ENCODE results near the gene SCN9A. TPM values are rescaled to one million over a fixed set of nuclear protein-coding genes. Genes with fewer than 3 reads are reported as not detected.

SCN9A gene
- total and polyA plus RNA-seq, 2 of the 4 experiments (the other 2 are of a cell fraction), result 40.1 to 135 TPM

DNA sequence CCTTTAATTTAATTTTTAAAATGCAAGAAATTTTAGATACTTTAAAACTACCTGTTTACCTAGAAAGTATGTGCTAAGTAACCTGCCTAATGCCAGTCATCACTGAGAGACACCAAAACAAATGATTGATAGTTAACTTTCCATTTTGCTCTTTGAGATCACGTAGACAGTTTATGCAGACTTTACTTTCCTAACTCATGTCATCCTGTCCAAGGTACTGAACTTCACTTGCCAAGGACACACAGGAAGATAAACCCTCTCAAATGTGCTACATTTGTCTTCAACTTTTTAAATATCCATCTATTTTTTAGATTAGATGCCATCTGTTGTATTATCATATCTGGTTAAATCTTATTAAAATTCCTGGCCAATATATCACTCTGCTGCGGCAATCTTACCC is 227.9 kb downstream of the SCN9A start:
- no peak for DNase-seq

More for the DNA sequence above, 227.9 kb downstream of the SCN9A start:
- POLR2A ChIA-PET (ENCODE audit: unreplicated experiment), result no interaction called here
- H4K91ac ChIP-seq (ENCODE audit: insufficient read depth, low read depth, low read length), result no peak overlapping the region
- no peak overlapping the region for H2AK5ac ChIP-seq (ENCODE audit: low read depth, low read length)
- no peaks in the 10 kb centered on the region for H3K4me1 ChIP-seq (ENCODE audit: control insufficient read depth, insufficient read depth, low read length)
- no peak overlapping the region for H3K14ac ChIP-seq (replicated peaks; ENCODE audit: low read depth, low read length)
- no peak overlapping the region for H3K56ac ChIP-seq (ENCODE audit: extremely low read depth, insufficient read depth, low read length)
- H3K4ac ChIP-seq (ENCODE audit: low read depth, low read length), result no peak overlapping the region
- no peaks in the 10 kb centered on the region for H4K20me1 ChIP-seq (ENCODE audit: insufficient read depth, low read length)
- no peak overlapping the region for H2AK9ac ChIP-seq (replicated peaks; ENCODE audit: low read depth, low read length, poor library complexity)
- H2BK5ac ChIP-seq (ENCODE audit: low read depth, low read length, poor library complexity, severe bottlenecking), result no peak overlapping the region
- intact Hi-C loops (cut with micrococcal nuclease) (no loop called here), in situ Hi-C loops (cut with MboI; ENCODE audit: low sequenced_read_pairs) (loop anchor here (25.0 kb wide), 1 partner anchor 761 kb away; no protein-coding TSS in a partner anchor), dilution Hi-C loops (cut with HindIII; ENCODE audit: low sequenced_read_pairs, unreplicated experiment) (no loop called here)
- H3K36me3 ChIP-seq (ENCODE audit: control insufficient read depth, insufficient read depth, low read length), result no peaks in the 10 kb centered on the region
- no peak overlapping the region for H3K4me3 ChIP-seq (ENCODE audit: insufficient read depth, low read depth, low read length)
- no peak overlapping the region for H2BK20ac ChIP-seq (ENCODE audit: low read depth, low read length)
- H2BK15ac ChIP-seq (ENCODE audit: low read depth, low read length), result no peak overlapping the region
- BruUV-seq (replicated peaks), result no TSS peak
- H3K4me2 ChIP-seq (ENCODE audit: low read depth, low read length), result no peak overlapping the region
- no peaks in the 10 kb centered on the region for H3K9me1 ChIP-seq (ENCODE audit: insufficient read depth, low read length)
- CTCF ChIA-PET, result no interaction called here
- H2BK120ac ChIP-seq (ENCODE audit: low read depth, low read length), result no peak overlapping the region
- H3K79me1 ChIP-seq (ENCODE audit: low read depth in 1 of 2, low read length in 2 of 2), result no peaks in the 10 kb centered on the region
- no peak overlapping the region for H4K8ac ChIP-seq (ENCODE audit: low read depth in 2 of 2, low read length in 2 of 2)
- TF ChIP-seq, protein P1, sequence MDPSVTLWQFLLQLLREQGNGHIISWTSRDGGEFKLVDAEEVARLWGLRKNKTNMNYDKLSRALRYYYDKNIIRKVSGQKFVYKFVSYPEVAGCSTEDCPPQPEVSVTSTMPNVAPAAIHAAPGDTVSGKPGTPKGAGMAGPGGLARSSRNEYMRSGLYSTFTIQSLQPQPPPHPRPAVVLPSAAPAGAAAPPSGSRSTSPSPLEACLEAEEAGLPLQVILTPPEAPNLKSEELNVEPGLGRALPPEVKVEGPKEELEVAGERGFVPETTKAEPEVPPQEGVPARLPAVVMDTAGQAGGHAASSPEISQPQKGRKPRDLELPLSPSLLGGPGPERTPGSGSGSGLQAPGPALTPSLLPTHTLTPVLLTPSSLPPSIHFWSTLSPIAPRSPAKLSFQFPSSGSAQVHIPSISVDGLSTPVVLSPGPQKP (IDR thresholded peaks at IDR 0.05; ENCODE audit: borderline replicate concordance, low read depth, low read length), result no peak
- TF ChIP-seq RAD21 (IDR thresholded peaks at IDR 0.05; ENCODE audit: low read length) (no peak), BHLHE40 (IDR thresholded peaks at IDR 0.05; ENCODE audit: low read depth, low read length) (no peak), NFE2L2 (IDR thresholded peaks at IDR 0.05; ENCODE audit: low read depth, low read length) (no peak), CEBPB (IDR thresholded peaks at IDR 0.05; ENCODE audit: low read depth, low read length) (no peak), MAFK (IDR thresholded peaks at IDR 0.05; ENCODE audit: low read depth, low read length) (no peak), MXI1 (IDR thresholded peaks at IDR 0.05; ENCODE audit: borderline replicate concordance, low read depth, low read length) (no peak), RCOR1 (IDR thresholded peaks at IDR 0.05; ENCODE audit: insufficient replicate concordance, low read length) (no peak), MAZ (IDR thresholded peaks at IDR 0.05; ENCODE audit: borderline replicate concordance, low read depth, low read length) (no peak), USF2 (IDR thresholded peaks at IDR 0.05; ENCODE audit: low read depth, low read length) (no peak), CHD1 (IDR thresholded peaks at IDR 0.05; ENCODE audit: low read depth, low read length) (no peak), RFX5 (IDR thresholded peaks at IDR 0.05; ENCODE audit: low read depth, low read length) (no peak), FOS (IDR thresholded peaks at IDR 0.05; ENCODE audit: low read depth, low read length) (no peak), SMC3 (IDR thresholded peaks at IDR 0.05; ENCODE audit: low read depth, low read length) (no peak), POLR2A (IDR thresholded peaks at IDR 0.05; ENCODE audit: low read depth, low read length) (no peak)
- TF ChIP-seq, protein P2, sequence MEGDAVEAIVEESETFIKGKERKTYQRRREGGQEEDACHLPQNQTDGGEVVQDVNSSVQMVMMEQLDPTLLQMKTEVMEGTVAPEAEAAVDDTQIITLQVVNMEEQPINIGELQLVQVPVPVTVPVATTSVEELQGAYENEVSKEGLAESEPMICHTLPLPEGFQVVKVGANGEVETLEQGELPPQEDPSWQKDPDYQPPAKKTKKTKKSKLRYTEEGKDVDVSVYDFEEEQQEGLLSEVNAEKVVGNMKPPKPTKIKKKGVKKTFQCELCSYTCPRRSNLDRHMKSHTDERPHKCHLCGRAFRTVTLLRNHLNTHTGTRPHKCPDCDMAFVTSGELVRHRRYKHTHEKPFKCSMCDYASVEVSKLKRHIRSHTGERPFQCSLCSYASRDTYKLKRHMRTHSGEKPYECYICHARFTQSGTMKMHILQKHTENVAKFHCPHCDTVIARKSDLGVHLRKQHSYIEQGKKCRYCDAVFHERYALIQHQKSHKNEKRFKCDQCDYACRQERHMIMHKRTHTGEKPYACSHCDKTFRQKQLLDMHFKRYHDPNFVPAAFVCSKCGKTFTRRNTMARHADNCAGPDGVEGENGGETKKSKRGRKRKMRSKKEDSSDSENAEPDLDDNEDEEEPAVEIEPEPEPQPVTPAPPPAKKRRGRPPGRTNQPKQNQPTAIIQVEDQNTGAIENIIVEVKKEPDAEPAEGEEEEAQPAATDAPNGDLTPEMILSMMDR (conservative IDR thresholded peaks at IDR 0.05; ENCODE audit: low read depth, low read length), result no peak
- no CpG with 5 or more reads among the region's 2 CpGs for WGBS, 2 experiments (ENCODE audit: extremely low coverage in 2 of 2, insufficient read length in 1 of 2)
- H3K27me3 ChIP-seq (ENCODE audit: control insufficient read depth, insufficient read depth, low read length), result no peaks in the 10 kb centered on the region
- H4K5ac ChIP-seq (ENCODE audit: low read depth, low read length), result no peak overlapping the region
- no peak overlapping the region for H2AFZ ChIP-seq (replicated peaks; ENCODE audit: low read length, poor library complexity)
- no peak overlapping the region for H3K18ac ChIP-seq (ENCODE audit: low read depth, low read length)
- ATAC-seq (ENCODE audit: low read depth), result no peak
- H3K9ac ChIP-seq (ENCODE audit: low read depth, low read length), result no peak overlapping the region
- H3K27ac ChIP-seq (ENCODE audit: insufficient read depth, low read length), result no peak overlapping the region
- H3K9me3 ChIP-seq (ENCODE audit: control insufficient read depth, insufficient read depth, low read length), result no peaks in the 10 kb centered on the region
- H3K23ac ChIP-seq (ENCODE audit: low read depth, low read length), result no peak overlapping the region
